Left lobe of liver (tissue), 2 donors: ENCODE data around the gene CDC42BPA. TPM values are rescaled to one million over a fixed set of nuclear protein-coding genes. Genes with fewer than 3 reads are reported as not detected.
"Not testable (repeated sequence)": the region's sequence is repeated elsewhere in the genome, so short reads cannot be mapped to it uniquely, and the experiment has no call there.

ENCODE experiments used
- ATAC-seq: fragments of 200-7000 bp; cut with Tn5 transposase; one replicate; pipeline ENCODE4 v1.9.1; 2020; ENCODE audit warnings: mild to moderate bottlenecking, moderate library complexity
- DNase-seq: peaks from one replicate; pipeline ENCODE4 v3.0.0-alpha.2; 2020; ENCODE audit warnings: low spot score
- total RNA-seq: library from RNA; stranded (reverse); gene quantifications from one replicate; pipeline ENCODE4 v1.2.1, GENCODE V29; 2021
- donor health status: DM: no; HTN: no; CAD: no; lungs with moderate emphysema.
- donor health status: DM: no; HTN: yes; CAD: no.

CDC42BPA gene
- total RNA-seq, 1 donor from 2014 or later = 14.5 TPM

DNA sequence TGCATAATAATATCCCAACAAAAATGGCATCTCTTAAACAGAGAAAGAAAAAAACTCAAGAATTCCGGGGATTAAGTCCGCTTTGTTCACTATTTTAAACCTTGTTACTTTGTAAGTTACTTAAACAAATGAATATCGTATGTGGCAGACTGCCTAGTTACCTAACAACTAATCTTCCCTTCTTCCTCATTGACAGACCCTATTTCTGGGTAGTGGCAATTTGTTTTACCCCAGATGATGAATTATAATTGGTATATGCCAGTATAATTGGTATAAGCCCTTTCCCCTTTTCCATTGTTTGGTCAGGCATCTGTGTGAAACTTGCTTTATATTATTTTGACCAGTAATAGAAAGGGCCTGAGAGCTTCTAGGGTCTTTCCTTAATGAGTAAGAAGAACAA, 52.4 kb downstream of the CDC42BPA start:
- DNase-seq = no peak

DNA sequence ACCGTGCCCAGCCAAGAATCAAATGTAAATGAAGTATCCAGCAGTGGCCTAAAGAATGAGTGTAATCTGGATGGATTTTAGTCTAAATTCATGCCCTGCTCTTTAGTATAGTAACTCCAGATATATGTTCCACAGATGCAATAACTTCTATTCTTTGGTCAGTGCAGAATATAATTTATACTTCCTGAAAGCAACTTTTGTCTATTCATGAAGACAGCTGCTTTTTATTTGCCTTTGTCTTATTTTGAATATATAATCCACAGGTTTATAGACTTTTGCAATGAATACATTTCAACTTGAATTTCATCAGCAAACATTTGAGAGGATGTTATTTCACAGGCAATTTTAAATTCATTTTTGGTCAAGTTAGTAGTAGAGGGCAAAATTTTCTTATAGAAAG, 54.4 kb downstream of the CDC42BPA start:
- no peak for ATAC-seq
- DNase-seq = no peak

More for the DNA sequence above, 52.4 kb downstream of the CDC42BPA start:
- ATAC-seq = no peak

- ATAC-seq = no peak
- no peak for DNase-seq
These were observed 56.8 kb downstream of the CDC42BPA start for GRCh38 chr1:227261501-227261900.

- DNase-seq (no peak), ATAC-seq (no peak)
These were observed 57.9 kb downstream of the CDC42BPA start for GRCh38 chr1:227260433-227260832.

DNA sequence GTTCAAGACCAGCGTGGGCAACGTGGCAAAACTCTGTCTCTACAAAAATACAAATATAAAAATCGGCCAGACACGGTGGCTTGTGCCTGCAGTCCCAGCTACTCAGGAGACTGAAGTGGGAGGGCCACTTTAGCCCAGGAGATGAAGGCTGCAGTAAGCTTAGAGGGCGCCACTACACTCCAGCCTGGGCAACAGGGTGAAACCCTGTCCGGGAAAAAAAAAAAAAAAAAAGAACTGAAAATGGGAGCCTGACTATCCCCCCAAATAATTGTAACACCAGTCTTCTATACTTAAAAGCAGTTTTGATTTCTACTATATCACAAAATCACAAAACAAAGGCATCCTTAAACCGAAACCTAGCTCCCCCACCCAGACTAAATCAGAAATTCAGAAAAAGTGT, 60.3 kb downstream of the CDC42BPA start:
- ATAC-seq = no peak
- no peak for DNase-seq

GRCh38 chr1:227255086-227255732, 63.1 kb downstream of the CDC42BPA start:
- DNase-seq = no peak
- no peak for ATAC-seq

DNA sequence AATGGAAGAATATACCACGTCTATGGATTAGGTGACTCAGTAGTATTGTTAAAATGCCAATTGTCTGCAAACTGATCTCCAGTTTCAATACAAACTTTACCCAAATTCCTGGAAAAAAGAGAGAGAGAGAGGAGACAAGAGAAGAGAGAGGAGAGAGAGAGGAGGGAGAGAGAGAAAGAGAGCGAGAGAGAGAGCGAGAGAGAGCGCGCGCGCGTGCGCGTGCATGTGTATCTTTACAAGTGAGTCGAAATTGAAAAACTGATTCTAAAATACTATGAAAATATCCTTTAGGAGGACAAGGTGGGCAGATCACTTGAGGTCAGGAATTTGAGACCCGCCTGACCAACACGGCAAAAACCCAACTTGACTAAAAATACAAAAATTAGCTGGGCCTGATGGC, 65.2 kb downstream of the CDC42BPA start:
- ATAC-seq (no peak), DNase-seq (no peak)

DNA sequence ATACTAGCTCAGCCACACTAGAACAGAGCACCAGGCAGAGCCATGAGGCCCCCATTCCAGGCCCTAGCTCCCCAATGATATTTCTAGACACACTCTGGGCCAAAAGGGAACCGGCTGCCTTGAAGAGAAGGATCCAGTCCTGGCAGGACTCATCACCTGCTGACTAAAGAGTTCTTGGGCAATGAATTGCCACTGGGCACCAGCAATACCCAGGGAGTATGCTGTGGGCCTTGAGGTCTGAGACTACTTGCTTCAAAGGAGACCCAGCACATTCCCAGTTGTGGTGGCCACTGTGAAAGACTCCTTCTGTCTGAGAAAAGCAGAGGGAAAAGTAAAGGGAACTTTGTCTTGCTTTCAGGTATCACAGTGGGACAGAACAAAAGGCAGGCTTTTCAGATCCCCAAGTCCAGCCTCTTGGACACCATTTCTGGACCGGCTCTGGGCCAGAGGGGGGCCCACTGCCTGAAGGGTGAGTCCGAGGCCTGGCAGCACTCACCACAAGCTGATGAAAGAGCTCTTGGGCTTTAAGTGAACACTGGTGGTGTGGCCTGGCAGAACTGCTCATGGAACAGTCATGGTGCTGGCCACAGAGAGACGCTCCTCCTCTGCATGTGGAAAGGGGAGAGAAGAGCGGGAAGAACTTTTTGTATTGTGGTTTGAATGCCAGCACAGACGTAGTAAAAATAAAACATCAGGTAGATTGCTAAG, 72.5 kb downstream of the CDC42BPA start:
- DNase-seq (no peak), ATAC-seq (peak; percentile 45)

GRCh38 chr1:227244339-227245118, 73.8 kb downstream of the CDC42BPA start:
- DNase-seq (no peak), ATAC-seq (no peak)

DNA sequence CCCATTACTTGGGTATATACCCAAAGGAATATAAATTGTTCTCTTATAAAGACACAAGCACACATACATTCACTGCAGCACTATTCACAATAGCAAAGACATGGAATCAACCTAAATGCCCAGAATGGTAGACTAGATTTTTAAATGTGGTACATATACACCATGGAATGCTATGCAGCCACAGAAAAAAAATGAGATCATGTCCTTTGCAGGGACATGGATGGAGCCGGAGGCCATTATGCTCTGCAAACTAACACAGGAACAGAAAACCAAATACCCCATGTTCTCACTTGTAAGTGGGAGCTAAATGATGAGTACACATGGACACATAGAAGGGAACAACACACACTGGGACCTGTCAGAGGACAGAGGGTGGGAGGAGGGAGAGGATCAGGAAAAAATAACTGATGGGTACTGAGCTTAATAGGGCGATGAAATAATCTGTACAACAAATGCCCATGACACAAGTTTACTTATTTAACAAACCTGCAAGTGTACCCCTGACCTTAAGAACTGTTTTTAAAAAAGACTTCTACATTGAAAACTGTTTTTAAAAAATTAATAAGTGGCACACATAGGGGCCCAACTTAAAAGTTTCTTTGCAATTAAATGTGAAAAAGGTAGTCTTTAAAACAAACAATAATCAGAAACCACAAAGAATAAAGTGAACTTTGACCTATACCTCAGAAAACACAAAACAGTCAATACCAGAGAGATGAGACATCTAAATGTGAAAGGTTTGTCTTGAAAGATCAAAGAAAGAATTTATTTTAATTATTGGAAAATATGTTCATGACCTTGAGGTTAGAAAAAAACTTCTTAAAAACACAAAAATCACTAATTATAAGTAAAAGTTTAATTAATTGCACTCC, 75.2 kb downstream of the CDC42BPA start:
- no peak for ATAC-seq
- DNase-seq = no peak

DNA sequence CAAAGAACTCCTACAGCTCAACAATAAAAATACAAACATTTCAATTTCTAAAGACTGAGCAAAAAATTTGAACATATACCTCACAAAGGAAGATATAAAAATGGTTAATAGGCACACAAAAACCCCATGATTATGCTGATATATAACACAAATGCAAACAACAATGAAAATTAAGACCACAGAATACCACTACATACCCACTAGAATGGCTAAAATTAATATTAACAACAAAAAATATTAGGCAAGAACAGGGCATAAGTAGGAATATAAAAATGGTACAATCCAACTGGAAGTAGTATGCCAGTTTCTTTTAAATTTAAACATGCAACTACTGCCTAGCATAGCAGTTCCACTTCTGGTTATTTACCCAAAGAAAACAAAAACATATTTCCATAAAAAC, 77.3 kb downstream of the CDC42BPA start:
- ATAC-seq (no peak), DNase-seq (no peak)

GRCh38 chr1:227234998-227235405, 83.3 kb downstream of the CDC42BPA start:
- no peak for DNase-seq
- ATAC-seq = peak; percentile 98

DNA sequence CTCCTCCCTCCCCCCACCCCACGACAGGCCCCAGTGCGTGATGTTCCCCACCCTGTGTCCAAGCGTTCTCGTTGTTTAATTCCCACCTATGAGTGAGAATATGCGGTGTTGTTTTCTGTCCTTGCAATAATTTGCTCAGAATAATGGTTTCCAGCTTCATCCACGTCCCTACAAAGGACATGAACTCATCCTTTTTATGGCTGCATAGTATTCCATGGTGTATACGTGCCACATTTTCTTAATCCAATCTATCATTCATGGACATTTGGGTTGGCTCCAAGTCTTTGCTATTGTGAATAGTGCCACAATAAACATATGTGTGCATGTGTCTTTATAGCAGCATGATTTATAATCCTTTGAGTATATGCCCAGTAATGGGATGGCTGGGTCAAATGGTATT, 87.2 kb downstream of the CDC42BPA start:
- ATAC-seq = not testable (repeated sequence)

GRCh38 chr1:227228201-227228600, 90.1 kb downstream of the CDC42BPA start:
- ATAC-seq (no peak), DNase-seq (no peak)

More for the DNA sequence above, 87.2 kb downstream of the CDC42BPA start:
- not testable (repeated sequence) for DNase-seq

- DNase-seq (no peak), ATAC-seq (no peak)
These were observed 90.5 kb downstream of the CDC42BPA start for GRCh38 chr1:227227761-227228160.

DNA sequence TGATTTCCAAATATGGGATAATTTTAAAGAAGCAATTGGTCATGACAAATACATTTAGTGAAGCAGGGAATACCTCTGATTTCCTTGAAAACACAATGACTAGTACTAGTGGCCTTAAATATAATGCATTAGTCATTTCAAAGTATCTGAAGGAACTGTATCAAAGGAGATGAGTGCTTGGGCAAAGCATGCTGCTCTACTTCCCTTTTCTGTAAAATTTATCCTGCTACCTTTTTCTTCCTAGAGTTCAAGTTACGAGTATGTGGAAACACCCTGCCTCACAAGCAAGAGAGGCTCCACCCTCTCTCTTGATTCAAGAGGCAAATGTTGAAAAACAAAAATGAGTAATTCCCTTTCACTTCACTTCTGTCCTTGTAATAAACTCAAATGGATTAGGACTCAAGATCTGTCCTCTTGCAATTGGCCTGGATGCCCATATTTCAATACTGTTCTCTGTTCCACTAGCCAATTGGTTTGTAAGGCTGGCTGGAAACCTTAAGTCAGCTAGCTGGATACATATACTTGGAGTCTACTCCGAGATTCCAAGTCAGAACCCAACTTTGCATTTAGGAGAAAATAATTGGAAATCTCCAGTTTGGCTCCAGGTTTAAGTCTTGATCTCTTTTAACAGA, 92.5 kb downstream of the CDC42BPA start:
- DNase-seq = no peak
- no peak for ATAC-seq

- no peak for ATAC-seq
- no peak for DNase-seq
These were observed 95.0 kb downstream of the CDC42BPA start for GRCh38 chr1:227223171-227223806.

GRCh38 chr1:227219715-227220292, 98.5 kb downstream of the CDC42BPA start:
- DNase-seq = no peak
- ATAC-seq = peak; percentile 65

DNA sequence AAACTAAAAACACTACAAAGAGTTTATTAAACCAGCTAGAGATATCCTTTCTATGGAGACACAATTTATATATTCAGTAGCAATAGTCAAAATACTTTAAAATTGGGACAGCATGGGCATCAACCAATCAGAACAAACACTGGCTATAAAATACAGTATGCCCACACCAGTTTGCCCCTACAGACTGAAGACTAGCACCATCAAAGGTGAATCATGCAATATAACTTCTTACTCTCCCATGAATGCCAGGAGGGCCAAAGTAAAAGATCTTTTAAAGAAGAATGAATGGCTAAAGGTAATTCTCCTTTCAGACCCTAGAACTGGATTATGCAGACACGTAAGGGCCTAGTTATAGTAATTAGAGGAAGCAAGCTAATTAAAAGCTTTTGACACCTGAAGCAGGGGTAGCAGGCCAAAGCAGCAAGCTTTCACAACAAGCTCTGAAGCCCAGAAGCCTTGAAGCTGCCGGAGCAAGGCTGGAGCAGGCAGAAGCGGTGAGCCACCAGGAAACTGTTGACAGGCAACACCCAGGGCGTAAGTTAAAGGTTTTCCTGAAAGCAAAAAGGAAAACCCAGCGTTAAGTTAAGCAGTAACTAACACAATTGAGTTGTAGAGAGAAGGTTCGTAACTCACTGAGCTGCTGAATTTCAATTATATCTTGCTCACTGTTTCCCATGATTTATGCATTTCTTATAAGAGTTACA, 99.3 kb downstream of the CDC42BPA start:
- ATAC-seq (peak; percentile 24), DNase-seq (no peak)
